Measurements from ENCODE around the gene KCTD19.
A peak's percentile ranks its signal among the peaks of the same experiment; 100 is the strongest.

The KCTD19 gene

GRCh38 chr16:67327743-67328142 lies 1.2 kb upstream of the KCTD19 start:
- H3K27me3 ChIP-seq (replicated peaks; ENCODE audit: insufficient read depth, low read length) = 0 out of 2 replicates have a peak, but pooled peaks cover 5% of the 10 kb centered on the region
- H3K4me2 ChIP-seq (ENCODE audit: low read depth, low read length) = no peak overlapping the region
- H3K4me3 ChIP-seq (ENCODE audit: low read length) = no peak overlapping the region
- no peak for DNase-seq
- peaks cover 5% of the 10 kb centered on the region; the same call in 1 of the 2 replicates for H3F3A ChIP-seq (ENCODE audit: insufficient read depth, low read length)
- H3K9ac ChIP-seq (ENCODE audit: low read length) = no peak overlapping the region
- H3K27ac ChIP-seq (ENCODE audit: low read length) = no peak overlapping the region
- H4K20me1 ChIP-seq (ENCODE audit: insufficient read depth, low read length) = no peaks in the 10 kb centered on the region
- no peaks in the 10 kb centered on the region for H3K9me3 ChIP-seq (replicated peaks; ENCODE audit: insufficient read depth, low read length)
- H3K36me3 ChIP-seq (replicated peaks; ENCODE audit: insufficient read depth, low read length) = no peaks in the 10 kb centered on the region
- H2AFZ ChIP-seq (ENCODE audit: low read length) = no peak overlapping the region
- H3K4me1 ChIP-seq (ENCODE audit: low read length) = peaks cover 7% of the 10 kb centered on the region; the same call in 1 of the 2 replicates
- no peaks in the 10 kb centered on the region for H3K79me2 ChIP-seq (ENCODE audit: low read length)
- H3K9me2 ChIP-seq (replicated peaks; ENCODE audit: insufficient read depth, low read length) = no peaks in the 10 kb centered on the region
- TF ChIP-seq EZH2phosphoT487 (IDR thresholded peaks at IDR 0.05; ENCODE audit: low read length) = no peak
- no peak for TF ChIP-seq EZH2 (optimal IDR thresholded peaks at IDR 0.05; ENCODE audit: low read depth, low read length)
- TF ChIP-seq CTCF (IDR thresholded peaks at IDR 0.05; ENCODE audit: low read length) = no peak

GRCh38 chr16:67326115-67326471 lies 448 bp downstream of the KCTD19 start:
- H3K4me1 ChIP-seq (ENCODE audit: low read length) = peaks cover 7% of the 10 kb centered on the region; the same call in 1 of the 2 replicates
- H3K9me2 ChIP-seq (replicated peaks; ENCODE audit: insufficient read depth, low read length) = no peaks in the 10 kb centered on the region
- no peak for TF ChIP-seq CTCF (IDR thresholded peaks at IDR 0.05; ENCODE audit: low read length)
- TF ChIP-seq EZH2phosphoT487 (IDR thresholded peaks at IDR 0.05; ENCODE audit: low read length) = no peak
- no peak for TF ChIP-seq EZH2 (optimal IDR thresholded peaks at IDR 0.05; ENCODE audit: low read depth, low read length)
- no peaks in the 10 kb centered on the region for H3K79me2 ChIP-seq (ENCODE audit: low read length)
- no peaks in the 10 kb centered on the region for H3K36me3 ChIP-seq (replicated peaks; ENCODE audit: insufficient read depth, low read length)
- H3K27ac ChIP-seq (ENCODE audit: low read length) = no peak overlapping the region
- DNase-seq = no peak
- peaks cover 5% of the 10 kb centered on the region; the same call in 1 of the 2 replicates for H3F3A ChIP-seq (ENCODE audit: insufficient read depth, low read length)
- H4K20me1 ChIP-seq (ENCODE audit: insufficient read depth, low read length) = no peaks in the 10 kb centered on the region
- no peaks in the 10 kb centered on the region for H3K9me3 ChIP-seq (replicated peaks; ENCODE audit: insufficient read depth, low read length)
- H3K9ac ChIP-seq (ENCODE audit: low read length) = no peak overlapping the region
- H3K4me3 ChIP-seq (ENCODE audit: low read length) = peak overlapping the region; percentile 37; the same call in 1 of the 2 replicates
- peak overlapping the region; percentile 32; the same call in 1 of the 2 replicates for H3K4me2 ChIP-seq (ENCODE audit: low read depth, low read length)
- 0 out of 2 replicates have a peak, but pooled peaks cover 5% of the 10 kb centered on the region for H3K27me3 ChIP-seq (replicated peaks; ENCODE audit: insufficient read depth, low read length)
- H2AFZ ChIP-seq (ENCODE audit: low read length) = peak overlapping the region; percentile 74

- H3K27ac ChIP-seq (ENCODE audit: low read length) = no peak overlapping the region
- H3K36me3 ChIP-seq (replicated peaks; ENCODE audit: insufficient read depth, low read length) = no peaks in the 10 kb centered on the region
- no peaks in the 10 kb centered on the region for H3F3A ChIP-seq (ENCODE audit: insufficient read depth, low read length)
- H3K4me3 ChIP-seq (ENCODE audit: low read length) = no peak overlapping the region
- no peaks in the 10 kb centered on the region for H3K9me3 ChIP-seq (replicated peaks; ENCODE audit: insufficient read depth, low read length)
- H3K79me2 ChIP-seq (ENCODE audit: low read length) = no peaks in the 10 kb centered on the region
- H2AFZ ChIP-seq (ENCODE audit: low read length) = no peak overlapping the region
- H3K9ac ChIP-seq (ENCODE audit: low read length) = no peak overlapping the region
- no peak for DNase-seq
- no peaks in the 10 kb centered on the region for H4K20me1 ChIP-seq (ENCODE audit: insufficient read depth, low read length)
- no peak for TF ChIP-seq CTCF (IDR thresholded peaks at IDR 0.05; ENCODE audit: low read length)
- H3K4me1 ChIP-seq (ENCODE audit: low read length) = no peaks in the 10 kb centered on the region
- no peaks in the 10 kb centered on the region for H3K9me2 ChIP-seq (replicated peaks; ENCODE audit: insufficient read depth, low read length)
- H3K27me3 ChIP-seq (replicated peaks; ENCODE audit: insufficient read depth, low read length) = no peaks in the 10 kb centered on the region
- H3K4me2 ChIP-seq (ENCODE audit: low read depth, low read length) = no peak overlapping the region
Observed at GRCh38 chr16:67317853-67318252, 8.7 kb downstream of the KCTD19 start.

All from MM.1S (cell line).